ENCODE results near the gene PRIMPOL.
A peak's percentile ranks its signal among the peaks of the same experiment; 100 is the strongest.
"Not testable (repeated sequence)": the region's sequence is repeated elsewhere in the genome, so short reads cannot be mapped to it uniquely, and the experiment has no call there.

PRIMPOL gene

DNA sequence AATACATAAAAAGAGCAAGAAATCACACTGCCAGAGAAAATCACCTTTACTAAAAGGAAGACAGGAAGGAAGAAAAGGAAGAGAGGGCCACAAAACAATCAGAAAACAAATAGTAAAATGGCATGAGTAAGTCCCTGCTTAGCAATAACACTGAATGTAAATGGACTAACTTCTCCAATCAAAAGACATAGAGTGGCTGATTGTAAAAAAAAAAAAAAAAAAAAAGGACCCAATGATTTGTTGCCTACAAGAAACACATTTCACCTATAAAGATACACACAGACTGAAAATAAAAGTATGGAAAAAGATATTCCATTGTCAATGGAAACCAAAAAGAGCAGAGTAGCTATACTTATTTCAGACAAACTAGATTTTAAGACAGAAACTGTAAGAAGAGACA is 71.7 kb downstream of the PRIMPOL start:
- DNase-seq, result no peak

DNA sequence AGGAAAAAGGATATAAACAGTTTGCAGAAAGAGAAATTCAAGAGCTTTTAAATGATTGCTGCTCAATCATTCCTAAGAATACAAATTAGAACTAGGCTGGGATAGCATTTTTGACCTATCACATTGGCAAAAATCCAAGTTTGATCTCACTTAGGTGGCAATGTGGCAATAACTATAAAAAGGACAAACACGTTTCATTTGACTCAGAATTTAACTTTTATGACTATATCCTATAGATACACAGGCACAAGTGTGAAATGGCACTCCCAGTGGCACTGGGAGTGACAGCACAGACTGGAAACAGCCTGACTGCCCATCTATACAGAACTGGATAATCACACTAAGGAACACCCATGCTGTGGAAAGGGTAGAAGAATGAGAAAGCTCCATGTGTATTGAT is 73.3 kb downstream of the PRIMPOL start:
- no peak for DNase-seq

DNA sequence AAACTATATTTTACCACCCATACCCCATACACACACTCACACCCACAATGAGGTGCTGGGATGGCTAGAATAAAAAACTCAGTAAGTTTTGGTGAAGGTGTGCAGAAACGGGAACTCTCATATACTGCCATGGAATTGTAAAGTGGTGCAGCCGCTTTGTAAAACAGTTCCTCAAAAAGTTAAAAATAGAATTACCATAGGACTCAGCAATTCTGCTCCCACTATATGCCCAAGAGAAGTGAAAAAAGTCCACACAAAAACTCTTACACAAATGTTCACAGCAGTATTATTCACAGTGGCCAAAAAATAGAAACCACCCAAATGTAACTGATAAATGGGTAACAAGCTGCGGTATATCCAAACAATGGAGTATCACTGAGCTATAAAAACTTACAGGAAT is 77.9 kb downstream of the PRIMPOL start:
- DNase-seq, result no peak

DNA sequence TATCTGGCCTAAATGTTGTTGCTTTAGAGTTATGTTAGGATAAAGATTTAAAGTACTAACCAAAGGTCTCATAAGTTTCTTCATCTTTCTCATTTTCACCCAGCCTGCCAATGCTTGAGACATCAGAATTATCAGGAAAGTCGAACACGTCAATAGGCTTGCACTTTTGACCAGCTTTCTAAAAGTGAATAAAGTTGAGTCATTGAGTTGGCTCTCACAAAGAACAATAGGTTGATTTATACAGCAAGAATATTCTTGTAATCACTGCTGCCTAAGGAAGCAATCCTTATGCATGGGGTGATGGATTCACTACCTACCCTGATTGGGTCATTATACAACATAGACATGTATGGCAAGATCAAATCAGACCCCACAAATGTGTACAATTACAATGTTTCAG is 79.3 kb downstream of the PRIMPOL start:
- no peak for DNase-seq

DNA sequence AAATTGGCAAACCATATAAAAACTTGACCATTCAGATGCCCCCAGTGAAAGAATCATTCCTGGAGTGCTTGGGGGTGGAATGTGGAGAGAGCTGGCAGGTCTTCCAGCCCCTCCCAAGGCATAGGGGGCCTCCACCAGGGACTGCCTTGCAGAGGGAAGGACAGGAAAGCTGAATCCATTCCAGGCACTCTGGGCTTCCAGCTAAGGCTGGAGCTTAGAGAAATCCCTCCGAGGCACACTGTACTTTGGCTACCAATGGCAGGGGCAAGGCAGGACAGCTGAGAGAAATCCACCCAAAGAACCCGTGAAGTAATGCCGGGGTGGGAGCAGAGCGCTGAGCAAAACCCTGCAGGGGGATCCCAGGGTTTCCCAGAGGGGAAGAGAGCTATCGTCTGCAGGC is 80.4 kb downstream of the PRIMPOL start:
- DNase-seq, result no peak

DNA sequence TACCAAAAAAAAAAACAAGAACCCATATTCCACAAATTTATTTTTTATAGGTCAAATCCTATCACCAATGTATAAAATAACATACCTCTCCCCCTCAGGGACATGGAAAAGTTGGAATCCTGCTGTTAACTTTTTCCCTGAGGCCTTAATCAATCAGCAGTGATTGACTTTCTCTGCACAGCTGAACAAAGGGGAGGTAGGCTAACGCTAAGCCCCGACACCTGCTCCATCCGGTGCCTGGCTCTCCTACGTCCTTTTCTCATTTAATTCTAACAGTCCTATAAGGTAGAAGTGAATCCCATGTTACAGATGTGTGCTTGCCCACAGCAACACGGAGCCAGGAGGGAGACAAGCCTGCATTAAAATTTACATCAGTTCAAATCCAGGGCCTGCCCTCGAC is 81.5 kb downstream of the PRIMPOL start:
- DNase-seq, result no peak

DNA sequence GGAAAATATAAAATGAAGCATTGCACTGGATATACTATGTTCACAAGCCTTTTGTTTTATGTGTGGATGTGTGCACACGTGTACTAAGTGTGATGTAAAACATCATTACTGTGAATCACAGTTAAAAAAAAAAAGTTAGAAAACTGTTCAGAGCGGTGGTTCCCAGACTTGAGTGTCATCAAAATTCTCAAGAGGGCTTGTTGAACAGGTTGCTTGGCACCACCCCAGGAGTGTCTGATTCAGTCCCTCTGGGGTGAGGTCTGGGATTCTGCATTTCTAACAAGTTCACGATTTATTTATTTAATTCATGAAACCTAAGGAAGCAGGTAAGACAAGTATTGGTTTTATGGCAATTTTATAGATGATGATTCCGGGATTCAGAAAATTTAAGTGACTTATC is 82.6 kb downstream of the PRIMPOL start:
- no peak for DNase-seq

DNA sequence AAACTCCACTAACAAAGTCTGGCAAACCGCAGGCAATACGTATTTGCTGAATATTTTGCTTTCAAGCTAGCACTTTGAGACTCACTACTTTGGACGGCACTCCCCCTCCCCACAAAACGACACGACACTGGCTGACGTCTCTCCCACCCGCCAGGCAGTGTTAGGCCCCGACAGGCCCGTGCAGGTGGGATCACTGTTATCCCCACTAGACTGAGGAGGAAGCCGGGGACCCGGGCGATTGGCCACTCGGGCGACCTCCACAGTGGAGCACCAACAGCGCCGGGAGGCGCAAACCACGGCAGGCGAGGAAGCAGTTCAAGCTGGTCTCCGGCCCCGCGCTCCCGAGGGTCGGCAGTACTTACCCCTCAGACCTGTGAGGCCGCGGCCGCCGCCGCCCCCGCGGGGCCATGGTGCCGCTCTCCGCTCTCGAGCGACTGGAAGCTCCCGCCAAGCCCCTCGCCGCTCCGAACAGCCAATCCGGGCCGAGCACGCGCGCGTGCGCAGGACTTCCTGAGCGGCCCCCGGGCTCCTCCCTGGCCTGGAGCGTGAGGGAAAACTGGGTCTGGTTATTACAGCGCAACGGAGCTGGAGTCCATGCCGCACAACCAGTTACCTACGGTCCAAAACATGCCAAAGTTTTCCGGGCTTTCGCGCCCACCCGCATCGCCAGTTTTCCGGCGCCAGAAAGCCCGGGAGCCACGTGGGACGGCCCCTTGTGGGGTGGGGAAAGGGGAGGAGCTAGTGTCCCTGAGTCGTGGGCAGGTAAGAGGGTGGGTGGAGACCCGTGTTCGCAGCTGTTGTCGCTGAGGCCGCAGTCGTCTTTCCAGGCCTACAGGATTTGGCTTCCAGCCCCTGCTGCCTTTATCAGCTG is 84.4 kb downstream of the PRIMPOL start, which contains the start of gene CENPU:
TSS of gene CENPU (minus strand) at position 443 of the 871 bp plus-strand sequence. CDS start at position 409, 34 bp downstream.
- DNase-seq, result peak; percentile 86

DNA sequence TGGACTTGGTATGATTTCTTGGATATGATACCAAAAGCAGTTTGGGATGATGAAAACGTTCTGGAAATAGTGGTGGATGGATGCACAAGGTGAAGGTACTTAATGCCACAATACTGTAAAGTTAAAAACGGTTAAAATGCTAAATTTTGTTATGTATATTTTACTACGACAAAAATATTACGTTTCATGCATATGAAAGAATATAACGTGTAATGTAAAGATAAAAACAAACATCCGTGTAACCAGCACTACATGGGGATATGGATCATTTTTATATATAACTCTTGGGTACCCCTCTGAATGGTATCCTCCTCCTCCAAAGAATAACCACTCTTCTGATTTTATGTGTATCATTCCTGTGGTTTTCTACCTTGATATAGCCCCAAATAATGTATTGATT is 85.2 kb downstream of the PRIMPOL start:
- no peak for DNase-seq

DNA sequence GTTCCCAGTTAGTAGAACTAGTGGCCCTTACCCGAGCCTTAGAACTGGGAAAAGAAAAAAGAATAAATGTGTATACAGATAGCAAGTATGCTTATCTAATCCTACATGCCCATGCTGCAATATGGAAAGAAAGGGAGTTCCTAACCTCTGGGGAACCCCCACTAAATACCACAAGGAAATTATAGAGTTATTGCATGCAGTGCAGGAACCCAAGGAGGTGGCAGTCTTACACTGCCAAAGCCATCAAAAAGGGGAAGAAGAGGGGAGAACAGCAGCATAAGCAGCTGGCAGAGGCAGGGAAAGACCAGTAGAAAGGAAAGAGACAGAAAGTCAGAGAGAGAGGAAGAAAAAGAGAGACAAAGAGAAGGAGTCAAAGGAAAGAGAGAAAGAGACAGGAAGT is 90.0 kb downstream of the PRIMPOL start:
- DNase-seq, result not testable (repeated sequence)

DNA sequence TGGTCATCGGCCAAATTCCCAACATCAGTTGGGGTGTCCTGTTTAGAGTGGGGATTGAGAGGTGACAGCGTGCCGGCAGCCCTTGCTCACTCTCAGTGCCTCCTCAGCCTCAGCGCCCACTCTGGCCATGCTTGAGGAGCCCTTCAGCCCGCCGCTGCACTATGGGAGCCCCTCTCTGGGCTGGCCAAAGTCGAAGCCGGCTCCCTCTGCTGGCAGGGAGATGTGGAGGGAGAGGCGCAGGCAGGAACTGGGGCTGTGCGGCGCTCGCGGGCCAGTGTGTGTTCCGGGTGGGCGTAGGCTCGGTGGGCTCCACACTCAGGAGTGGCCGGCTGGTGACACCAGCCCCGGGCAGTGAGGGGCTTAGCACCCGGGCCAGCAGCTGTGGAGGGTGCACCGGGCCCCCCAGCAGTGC is 91.4 kb downstream of the PRIMPOL start:
- DNase-seq, result no peak

DNA sequence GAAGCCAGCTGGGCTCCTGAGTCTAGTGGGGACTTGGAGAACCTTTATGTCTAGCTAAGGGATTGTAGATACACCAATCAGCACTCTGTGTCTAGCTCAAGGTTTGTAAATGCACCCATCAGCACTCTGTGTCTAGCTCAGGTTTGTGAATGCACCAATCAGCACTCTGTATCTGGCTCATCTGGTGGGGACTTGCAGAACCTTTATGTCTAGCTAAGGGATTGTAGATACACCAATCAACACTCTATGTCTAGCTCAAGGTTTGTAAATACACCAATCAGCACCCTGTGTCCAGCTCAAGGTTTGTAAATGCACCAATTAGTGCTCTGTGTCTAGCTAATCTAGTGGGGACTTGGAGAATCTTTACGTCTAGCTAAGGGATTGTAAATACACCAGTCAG is 92.1 kb downstream of the PRIMPOL start:
- DNase-seq, result not testable (repeated sequence)

DNA sequence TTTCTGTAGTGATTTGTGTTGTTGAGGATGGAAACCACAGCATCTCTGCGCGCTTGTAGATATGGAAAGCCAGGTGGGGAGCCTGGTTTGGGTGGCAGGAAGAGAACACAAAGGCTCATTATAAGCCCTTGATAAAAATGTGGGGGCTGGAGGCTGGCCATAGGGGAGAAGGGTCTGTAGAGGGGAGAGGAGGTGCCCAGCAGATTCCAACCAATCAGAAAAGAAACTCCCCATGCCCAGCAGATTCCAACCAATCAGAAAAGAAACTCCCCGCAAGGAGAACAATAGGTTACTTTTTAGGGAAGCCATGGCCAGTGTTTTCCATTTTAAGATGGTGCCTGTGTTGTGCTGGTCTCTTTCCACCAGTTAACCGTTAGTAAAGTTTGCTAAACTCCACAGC is 94.1 kb downstream of the PRIMPOL start:
- no peak for DNase-seq

DNA sequence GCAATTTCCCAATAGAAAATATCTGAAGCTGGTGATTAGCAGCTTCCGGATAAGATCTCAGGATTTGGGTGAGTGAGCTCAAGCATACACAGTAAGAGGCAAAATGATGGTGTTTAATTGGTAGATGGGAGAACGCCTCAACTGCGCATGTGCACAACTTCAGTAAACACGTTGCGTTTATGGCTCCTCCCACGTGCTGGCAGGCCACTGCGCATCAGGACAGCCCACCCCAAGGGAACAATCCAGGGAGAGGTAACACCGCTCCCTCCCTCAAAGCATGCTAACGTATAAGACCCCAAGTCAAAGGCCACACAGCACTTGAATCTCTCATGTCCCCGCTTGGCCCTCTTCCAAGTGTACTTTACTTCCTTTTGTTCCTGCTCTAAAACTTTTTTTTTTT is 94.7 kb downstream of the PRIMPOL start:
- DNase-seq, result no peak

All from NCI-H524 treated with DMSO at 0.1 percent for 48 hours (cell line).